ENCODE results near the gene MKX.

Gene MKX

DNA sequence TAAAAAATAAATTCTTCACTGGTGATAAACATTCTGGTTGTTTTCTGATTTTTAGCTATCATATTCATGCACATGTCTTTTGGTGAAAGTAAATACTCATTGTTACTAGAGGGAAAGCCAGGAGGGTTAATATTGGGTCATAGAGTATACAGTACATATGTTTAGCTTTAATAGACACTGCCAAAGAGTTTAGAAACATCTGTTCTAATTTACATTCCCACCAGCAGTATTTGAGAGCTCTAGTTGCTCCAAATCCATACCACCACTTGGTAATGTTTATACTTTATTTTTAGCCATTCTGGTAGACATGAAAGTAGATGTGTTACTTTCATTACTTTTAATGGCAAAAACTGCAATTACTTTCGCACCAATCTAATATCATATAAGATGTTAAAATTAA, 108.8 kb downstream of the MKX start:
- Mint-ChIP-seq H3K4me3 (no peak overlapping the region), H3K4me1 (ENCODE audit: low read depth) (no peaks in the 10 kb centered on the region), H3K36me3 (ENCODE audit: low read depth) (no peaks in the 10 kb centered on the region), H3K27me3 (no peaks in the 10 kb centered on the region), H3K9me3 (peaks cover 2% of the 10 kb centered on the region), H3K27ac (no peak overlapping the region)
- no peak for DNase-seq

DNA sequence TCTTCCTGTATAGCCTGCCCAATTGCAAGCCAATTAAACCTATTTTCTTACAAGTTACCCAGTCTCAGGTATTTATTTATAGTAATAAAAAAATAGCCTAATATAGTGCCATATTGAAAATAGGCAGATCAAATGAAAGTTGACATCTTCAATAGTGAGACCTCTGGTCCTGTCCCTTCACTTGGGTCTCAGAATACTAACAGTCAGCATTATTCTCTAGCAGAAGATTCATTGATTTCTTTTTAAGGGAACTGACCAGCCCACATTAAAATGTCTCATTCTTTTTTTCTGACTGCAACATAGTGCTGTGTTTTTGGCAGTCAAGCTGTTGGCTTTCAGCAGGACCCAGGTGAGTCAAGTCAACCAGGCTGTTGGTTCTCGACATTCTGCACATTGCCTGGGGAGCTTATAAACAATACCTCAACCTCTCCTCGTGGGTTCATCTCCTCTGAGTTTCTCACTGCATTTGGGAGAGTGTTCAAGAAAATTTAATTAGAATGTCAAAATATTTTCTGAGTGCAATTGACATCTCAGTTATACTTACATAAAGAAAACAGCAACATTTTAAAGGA, 109.8 kb downstream of the MKX start:
- Mint-ChIP-seq H3K9me3 (no peaks in the 10 kb centered on the region), H3K4me1 (ENCODE audit: low read depth) (no peaks in the 10 kb centered on the region), H3K27ac (no peak overlapping the region), H3K36me3 (ENCODE audit: low read depth) (no peaks in the 10 kb centered on the region), H3K4me3 (no peak overlapping the region), H3K27me3 (no peaks in the 10 kb centered on the region)
- DNase-seq, result no peak

- Mint-ChIP-seq H3K4me3 (no peak overlapping the region), H3K27me3 (no peaks in the 10 kb centered on the region), H3K9me3 (no peaks in the 10 kb centered on the region), H3K4me1 (ENCODE audit: low read depth) (no peaks in the 10 kb centered on the region), H3K27ac (no peak overlapping the region), H3K36me3 (ENCODE audit: low read depth) (no peaks in the 10 kb centered on the region)
- no peak for DNase-seq
These were observed 110.3 kb downstream of the MKX start for GRCh38 chr10:27635290-27635689.

GRCh38 chr10:27628621-27629020, 117.0 kb downstream of the MKX start:
- Mint-ChIP-seq H3K4me1 (ENCODE audit: low read depth) (no peaks in the 10 kb centered on the region), H3K27ac (no peak overlapping the region), H3K4me3 (no peak overlapping the region), H3K9me3 (no peaks in the 10 kb centered on the region), H3K36me3 (ENCODE audit: low read depth) (no peaks in the 10 kb centered on the region), H3K27me3 (peaks cover 16% of the 10 kb centered on the region)
- DNase-seq, result no peak

- Mint-ChIP-seq H3K27me3 (peaks cover 16% of the 10 kb centered on the region), H3K36me3 (ENCODE audit: low read depth) (no peaks in the 10 kb centered on the region), H3K27ac (no peak overlapping the region), H3K4me1 (ENCODE audit: low read depth) (no peaks in the 10 kb centered on the region), H3K4me3 (no peak overlapping the region), H3K9me3 (no peaks in the 10 kb centered on the region)
- DNase-seq, result no peak
These were observed 118.7 kb downstream of the MKX start for GRCh38 chr10:27626890-27627289.

DNA sequence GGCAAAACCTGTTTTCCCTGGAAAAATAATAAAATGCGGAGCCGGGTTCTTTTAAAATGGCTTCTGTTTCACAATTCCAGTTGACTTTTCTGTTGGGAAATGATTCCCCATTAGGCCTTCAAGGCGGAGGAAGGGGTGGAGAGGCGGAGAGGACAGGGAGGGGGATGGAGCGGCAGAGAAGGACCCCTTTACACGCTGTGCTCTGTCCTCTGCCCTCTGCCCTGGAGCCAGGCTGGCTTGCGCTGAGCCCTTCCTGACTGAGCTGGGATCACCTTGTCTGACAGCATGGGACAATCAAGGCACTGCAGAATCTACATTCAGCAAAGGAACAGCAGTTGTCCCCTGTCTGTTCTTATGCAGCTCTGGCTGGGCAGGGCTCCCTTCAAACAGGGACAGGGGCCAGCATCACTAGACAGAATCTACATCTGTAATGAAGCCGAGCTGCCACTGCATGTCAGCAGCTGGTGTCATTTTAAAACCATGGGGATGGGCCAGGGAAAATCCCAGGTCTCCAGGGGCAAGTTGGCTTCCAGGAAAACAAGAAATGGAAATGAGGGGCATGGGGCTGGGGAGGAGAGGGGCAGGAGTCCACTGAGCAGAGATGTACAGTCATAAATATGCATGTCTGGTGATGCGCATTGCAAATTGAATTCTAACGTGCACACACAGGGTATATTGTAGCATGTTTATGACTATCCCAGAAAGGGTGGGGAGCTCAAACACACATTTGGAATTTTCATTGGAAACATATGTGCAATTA, 120.0 kb downstream of the MKX start:
- DNase-seq, result no peak
- H3K27me3 Mint-ChIP-seq, result peaks cover 16% of the 10 kb centered on the region
- H3K4me3 Mint-ChIP-seq, result no peak overlapping the region
- H3K4me1 Mint-ChIP-seq (ENCODE audit: low read depth), result no peaks in the 10 kb centered on the region
- no peaks in the 10 kb centered on the region for H3K36me3 Mint-ChIP-seq (ENCODE audit: low read depth)
- H3K9me3 Mint-ChIP-seq, result no peaks in the 10 kb centered on the region
- H3K27ac Mint-ChIP-seq, result no peak overlapping the region

DNA sequence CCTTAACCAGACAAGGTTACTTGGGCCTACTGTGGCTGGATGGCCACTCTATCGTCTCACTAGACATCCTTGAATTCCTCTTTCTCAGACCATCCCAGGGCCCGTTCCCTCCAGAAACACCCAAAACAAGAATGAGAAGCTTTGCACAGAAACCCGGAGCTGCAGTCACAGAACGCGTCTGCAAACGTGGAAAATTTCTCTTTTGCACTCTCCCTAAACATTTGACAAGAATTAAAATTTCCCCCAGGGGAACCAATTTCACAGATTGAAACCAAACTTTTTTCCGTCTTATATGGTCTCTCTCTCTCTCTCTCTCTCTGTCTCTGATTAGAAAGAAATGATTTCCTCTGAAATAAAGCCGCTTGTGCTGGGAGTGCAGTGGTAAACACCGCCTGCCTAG, 120.7 kb downstream of the MKX start:
- Mint-ChIP-seq H3K9me3 (no peaks in the 10 kb centered on the region), H3K4me1 (ENCODE audit: low read depth) (no peaks in the 10 kb centered on the region), H3K27me3 (peaks cover 16% of the 10 kb centered on the region), H3K4me3 (no peak overlapping the region), H3K36me3 (ENCODE audit: low read depth) (no peaks in the 10 kb centered on the region), H3K27ac (no peak overlapping the region)
- DNase-seq, result no peak

All from activated T-cell treated with anti-CD3 and anti-CD28 coated beads, Interleukin-2, amount 50 U/mL, for 24 hours (primary cell).